IMR-90 (cell line): ENCODE measurements around the gene SIM2. TPM values are rescaled to one million over a fixed set of nuclear protein-coding genes. Genes with fewer than 3 reads are reported as not detected.

Experiments used
- ATAC-seq: fragments of 200-7000 bp; cut with Tn5 transposase; 2 replicates; pipeline ENCODE4 v1.9.1; 2020; ENCODE audit warnings: low read depth, mild to moderate bottlenecking, moderate library complexity
- BruUV-seq: library from RNA; stranded (reverse); fragments of 400-500 nt; replicated peaks from 2 replicates; lab custom pipeline; 2021; lab: Mats Ljungman, UMichigan
- CTCF ChIA-PET: fragments of 300-600 bp; formaldehyde crosslinking; extraction: SDS; loops from one replicate; lab custom pipeline; 2021; ENCODE audit warnings: antibody characterized with exemption; lab: Yijun Ruan, JAX
- POLR2A ChIA-PET: fragments of 300-600 bp; sonication (Branson Sonifier 250); formaldehyde crosslinking; loops from one replicate; lab custom pipeline; 2022; ENCODE audit warnings: antibody characterized with exemption; ENCODE audit not compliant: unreplicated experiment; lab: Charles Lee
- DNase-seq: peaks from one replicate; pipeline ENCODE4 v3.0.0; 2013
- H2AFZ ChIP-seq: replicated peaks from 2 replicates; pipeline ENCODE3; 2013; ENCODE audit warnings: low read length, mild to moderate bottlenecking; ENCODE audit not compliant: poor library complexity
- H2AK5ac ChIP-seq: 2 replicates; pipeline ENCODE4 v1.6.1; 2013; ENCODE audit warnings: low read depth, low read length, inconsistent platforms
- H2AK9ac ChIP-seq: replicated peaks from 2 replicates; pipeline ENCODE3; 2013; ENCODE audit warnings: mild to moderate bottlenecking, low read depth, low read length, moderate library complexity; ENCODE audit not compliant: poor library complexity
- H2BK120ac ChIP-seq: 2 replicates; pipeline ENCODE4 v1.6.1; 2013; ENCODE audit warnings: low read depth, low read length, inconsistent platforms
- H2BK15ac ChIP-seq: 3 replicates; pipeline ENCODE4 v1.6.1; 2013; ENCODE audit warnings: low read depth, low read length, inconsistent platforms
- H2BK20ac ChIP-seq: 2 replicates; pipeline ENCODE4 v1.6.1; 2013; ENCODE audit warnings: low read depth, mild to moderate bottlenecking, inconsistent platforms, low read length, moderate library complexity
- H2BK5ac ChIP-seq: 2 replicates; pipeline ENCODE4 v1.6.1; 2013; ENCODE audit warnings: mild to moderate bottlenecking, low read depth, low read length, inconsistent platforms; ENCODE audit not compliant: poor library complexity, severe bottlenecking
- H3K14ac ChIP-seq: replicated peaks from 2 replicates; pipeline ENCODE4 v1.6.1; 2013; ENCODE audit warnings: low read depth, low read length, inconsistent platforms
- H3K18ac ChIP-seq: 2 replicates; pipeline ENCODE4 v1.6.1; 2013; ENCODE audit warnings: low read depth, low read length, control low read depth
- H3K23ac ChIP-seq: 2 replicates; pipeline ENCODE4 v1.6.1; 2013; ENCODE audit warnings: low read depth, low read length, inconsistent platforms
- H3K27ac ChIP-seq: 2 replicates; pipeline ENCODE4 v1.5.1; 2013; ENCODE audit warnings: mild to moderate bottlenecking, control low read depth, low read length; ENCODE audit not compliant: insufficient read depth
- H3K27me3 ChIP-seq: 2 replicates; pipeline ENCODE4 v1.6.1; 2013; ENCODE audit warnings: low read length; ENCODE audit not compliant: control insufficient read depth, insufficient read depth
- H3K36me3 ChIP-seq: 2 replicates; pipeline ENCODE4 v1.6.1; 2013; ENCODE audit warnings: low read length, mixed read lengths; ENCODE audit not compliant: control insufficient read depth, insufficient read depth
- H3K4ac ChIP-seq: 2 replicates; pipeline ENCODE4 v1.6.1; 2013; ENCODE audit warnings: low read depth, low read length, inconsistent platforms
- H3K4me1 ChIP-seq: 2 replicates; pipeline ENCODE4 v1.6.1; 2013; ENCODE audit warnings: low read length, mixed read lengths; ENCODE audit not compliant: control insufficient read depth, insufficient read depth
- H3K4me2 ChIP-seq: 2 replicates; pipeline ENCODE4 v1.6.1; 2013; ENCODE audit warnings: low read depth, mild to moderate bottlenecking, control low read depth, low read length, moderate library complexity
- H3K4me3 ChIP-seq: 2 replicates; pipeline ENCODE4 v1.5.1; 2013; ENCODE audit warnings: low read depth, mild to moderate bottlenecking, control low read depth, low read length, moderate library complexity; ENCODE audit not compliant: insufficient read depth
- H3K56ac ChIP-seq: 2 replicates; pipeline ENCODE4 v1.6.1; 2013; ENCODE audit warnings: low read length, inconsistent platforms; ENCODE audit not compliant: insufficient read depth; ENCODE audit errors: extremely low read depth
- H3K79me1 ChIP-seq, 2 experiments: 2 replicates each; pipeline ENCODE4 v1.6.1; 2013; ENCODE audit warnings: low read length in 2 of 2, inconsistent platforms in 1 of 2, low read depth in 1 of 2
- H3K9ac ChIP-seq: 2 replicates; pipeline ENCODE4 v1.6.1; 2013; ENCODE audit warnings: low read depth, low read length, control low read depth
- H3K9me1 ChIP-seq: 2 replicates; pipeline ENCODE4 v1.6.1; 2013; ENCODE audit warnings: low read length, inconsistent platforms; ENCODE audit not compliant: insufficient read depth
- H3K9me3 ChIP-seq: 2 replicates; pipeline ENCODE4 v1.6.1; 2013; ENCODE audit warnings: low read length; ENCODE audit not compliant: control insufficient read depth, insufficient read depth
- H4K20me1 ChIP-seq: 2 replicates; pipeline ENCODE4 v1.6.1; 2013; ENCODE audit warnings: low read length, inconsistent platforms; ENCODE audit not compliant: insufficient read depth
- H4K5ac ChIP-seq: 2 replicates; pipeline ENCODE4 v1.6.1; 2013; ENCODE audit warnings: mild to moderate bottlenecking, low read depth, low read length, control low read depth
- H4K8ac ChIP-seq, 2 experiments: 2 replicates each; pipeline ENCODE4 v1.6.1; 2013; ENCODE audit warnings: low read depth in 2 of 2, low read length in 2 of 2, control low read depth in 1 of 2, inconsistent platforms in 1 of 2
- H4K91ac ChIP-seq: 2 replicates; pipeline ENCODE4 v1.6.1; 2013; ENCODE audit warnings: low read depth, low read length, inconsistent platforms; ENCODE audit not compliant: insufficient read depth
- BHLHE40 ChIP-seq: fragments of 150-350 bp; IDR thresholded peaks from 2 replicates; pipeline ENCODE4 v1.6.1; 2016; ENCODE audit warnings: mild to moderate bottlenecking, low read depth, low read length
- CEBPB ChIP-seq: IDR thresholded peaks from 2 replicates; pipeline ENCODE4 v1.6.1; 2012; ENCODE audit warnings: low read depth, low read length, improper control_type of control experiment
- CHD1 ChIP-seq: IDR thresholded peaks from 2 replicates; pipeline ENCODE4 v1.6.1; 2012; ENCODE audit warnings: low read depth, low read length, improper control_type of control experiment
- CTCF ChIP-seq: conservative IDR thresholded peaks from 2 replicates; pipeline ENCODE4 v1.5.1; 2012; ENCODE audit warnings: mild to moderate bottlenecking, low read depth, low read length, improper control_type of control experiment
- FOS ChIP-seq: fragments of 150-350 bp; IDR thresholded peaks from 2 replicates; pipeline ENCODE4 v1.6.1; 2016; ENCODE audit warnings: low read depth, low read length
- MAFK ChIP-seq: IDR thresholded peaks from 2 replicates; pipeline ENCODE4 v1.6.1; 2012; ENCODE audit warnings: low read depth, low read length, improper control_type of control experiment
- MAZ ChIP-seq: IDR thresholded peaks from 2 replicates; pipeline ENCODE4 v1.6.1; 2012; ENCODE audit warnings: low read depth, mild to moderate bottlenecking, low read length, improper control_type of control experiment, moderate library complexity, borderline replicate concordance
- RAD21 ChIP-seq: IDR thresholded peaks from 2 replicates; pipeline ENCODE4 v1.6.1; 2012; ENCODE audit warnings: low read length, improper control_type of control experiment
- RFX5 ChIP-seq: IDR thresholded peaks from 2 replicates; pipeline ENCODE4 v1.8.0; 2012; ENCODE audit warnings: low read depth, mild to moderate bottlenecking, low read length, moderate library complexity
- USF2 ChIP-seq: fragments of 150-350 bp; IDR thresholded peaks from 2 replicates; pipeline ENCODE4 v1.6.1; 2017; ENCODE audit warnings: mild to moderate bottlenecking, antibody characterized with exemption, low read length, low read depth
- WGBS, 2 experiments: methylation state at CpG; one replicate each; pipeline versions ENCODE4 v1.1.5 to v1.1.7; 2013; ENCODE audit warnings: missing lambda C conversion rate in 2 of 2; ENCODE audit not compliant: insufficient read length in 1 of 2; ENCODE audit errors: extremely low coverage in 2 of 2; 5-methylcytosine and 5-hydroxymethylcytosine counted together
- dilution Hi-C: fragments of 300-500 bp; cut with HindIII; formaldehyde crosslinking; loops from one replicate; pipeline ENCODE4 v1.14.3; 2018; ENCODE audit warnings: low sequenced_read_pairs; ENCODE audit not compliant: unreplicated experiment
- in situ Hi-C: fragments of 300-500 bp; cut with MboI; formaldehyde crosslinking; loops from 3 replicates; pipeline ENCODE4 v1.14.3; 2019; ENCODE audit warnings: low sequenced_read_pairs, inconsistent platforms, mixed read lengths
- intact Hi-C: fragments of 100-400 bp; cut with micrococcal nuclease; formaldehyde crosslinking; loops from 2 replicates; pipeline ENCODE4 v1.10.0; 2022
- polyA plus RNA-seq, 3 experiments: library from polyadenylated mRNA; depleted of rRNA; stranded (reverse); fragments of >200 nt; gene quantifications; 2 replicates each; pipeline ENCODE4 v1.2.3, GENCODE V29; 2012; ENCODE audit warnings: low replicate concordance in 1 of 3
- total RNA-seq: library from RNA; depleted of rRNA; stranded (reverse); fragments of >200 nt; gene quantifications from 2 replicates; pipeline ENCODE4 v1.2.3, GENCODE V29; 2012

SIM2 gene
- total and polyA plus RNA-seq, 2 of the 4 experiments (the other 2 are of a cell fraction) = 2.2 to 7.5 TPM

- ATAC-seq (no peak), DNase-seq (no peak)
- no peak overlapping the region for H2BK5ac ChIP-seq
- H4K20me1 ChIP-seq = no peaks in the 10 kb centered on the region
- H2BK15ac ChIP-seq = no peak overlapping the region
- no peak overlapping the region for H3K14ac ChIP-seq
- ChIA-PET CTCF (no interaction called here), POLR2A (no interaction called here)
- no peak overlapping the region for H2AK5ac ChIP-seq
- no peak overlapping the region for H3K23ac ChIP-seq
- intact Hi-C loops = no loop called here
- in situ Hi-C loops = no loop called here
- H3K4me3 ChIP-seq = no peak overlapping the region
- no peak overlapping the region for H3K56ac ChIP-seq
- no TSS peak for BruUV-seq
- no peaks in the 10 kb centered on the region for H3K9me1 ChIP-seq
- no peak overlapping the region for H4K8ac ChIP-seq
- no peaks in the 10 kb centered on the region for H3K79me1 ChIP-seq
- H4K5ac ChIP-seq = no peak overlapping the region
- no peak overlapping the region for H2AFZ ChIP-seq
- WGBS, 2 experiments = no CpG with 5 or more reads among the region's 2 CpGs
- no peak overlapping the region for H2AK9ac ChIP-seq
- H3K18ac ChIP-seq = no peak overlapping the region
- H3K4me1 ChIP-seq = no peaks in the 10 kb centered on the region
- H2BK20ac ChIP-seq = no peak overlapping the region
- H3K27ac ChIP-seq = no peak overlapping the region
- H4K91ac ChIP-seq = no peak overlapping the region
- H3K4ac ChIP-seq = no peak overlapping the region
- dilution Hi-C loops = no loop called here
- peaks cover 25% of the 10 kb centered on the region for H3K27me3 ChIP-seq
- H3K4me2 ChIP-seq = no peak overlapping the region
- no peak overlapping the region for H2BK120ac ChIP-seq
- H3K9me3 ChIP-seq = peaks cover 15% of the 10 kb centered on the region
- H3K36me3 ChIP-seq = no peaks in the 10 kb centered on the region
- no peak for TF ChIP-seq CEBPB
- no peak for TF ChIP-seq USF2
- TF ChIP-seq RAD21 = no peak
- TF ChIP-seq CHD1 = no peak
- no peak for TF ChIP-seq MAFK
- no peak for TF ChIP-seq MAZ
- TF ChIP-seq FOS = no peak
- no peak for TF ChIP-seq BHLHE40
- TF ChIP-seq CTCF = no peak
- no peak for TF ChIP-seq RFX5
- no peak overlapping the region for H3K9ac ChIP-seq
Observed at GRCh38 chr21:36678538-36678937, 20.4 kb upstream of the SIM2 start.
